Suppressor macrophage treated with lipopolysaccharide for 1 hour (primary cell): ENCODE data around the gene CASP6.

Source experiments
- DNase-seq, 3 donors: peaks; one replicate each; pipeline ENCODE4 v3.0.0-alpha.2; 2020 to 2022

The CASP6 gene

DNA sequence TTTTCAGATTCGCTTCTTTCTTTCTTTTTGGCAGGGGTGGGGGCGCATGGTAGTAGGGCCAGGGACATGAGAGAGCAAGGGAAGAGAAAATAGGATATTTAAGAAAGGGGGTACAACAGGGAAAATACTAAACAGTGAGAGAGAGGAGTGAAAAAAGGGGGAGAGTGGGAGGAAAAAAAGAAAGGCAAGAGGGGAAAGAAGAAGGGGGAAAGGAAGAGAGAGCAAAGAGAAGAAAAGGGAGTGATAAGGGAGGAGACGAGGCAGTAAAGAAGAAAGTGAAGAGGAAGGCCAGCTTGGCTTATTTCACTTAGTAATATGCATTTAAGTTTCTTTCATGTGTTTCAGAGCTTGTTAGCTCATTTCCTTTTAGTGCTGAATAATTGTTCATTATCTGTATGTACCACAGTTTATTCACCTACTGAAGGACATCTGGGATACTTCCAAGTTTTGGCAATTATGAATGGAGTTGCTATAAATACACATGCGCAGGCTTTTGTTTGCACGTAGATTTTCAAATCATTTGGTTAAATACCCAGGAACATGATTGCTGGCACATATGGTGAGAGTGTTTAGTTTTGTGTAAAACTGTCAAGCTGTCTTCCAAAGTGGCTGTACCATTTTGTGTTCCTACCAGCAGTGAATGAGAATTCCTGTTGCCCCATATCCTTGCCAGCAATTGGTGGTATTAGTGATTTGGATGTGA lies 37.3 kb downstream of the CASP6 start:
- no peak for DNase-seq

DNA sequence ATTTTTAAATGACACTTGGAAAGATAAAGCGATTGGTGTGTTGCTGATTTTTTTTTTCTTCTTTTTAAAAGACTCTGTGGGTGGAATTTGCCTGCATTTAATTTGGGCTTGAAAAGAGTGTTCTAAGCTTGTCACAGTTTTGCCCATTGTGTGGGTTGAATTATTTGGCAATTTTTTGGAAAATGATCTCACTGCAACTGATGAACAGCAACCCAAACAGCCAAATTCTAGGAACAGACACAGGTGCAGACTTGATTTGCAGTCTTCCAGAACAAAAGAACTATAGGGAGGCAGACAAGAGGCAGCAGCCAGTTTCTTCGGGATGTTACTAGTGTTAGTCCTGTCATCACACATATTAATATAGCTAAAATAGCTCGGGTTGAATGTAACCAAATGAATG lies 40.5 kb downstream of the CASP6 start:
- DNase-seq, result no peak

DNA sequence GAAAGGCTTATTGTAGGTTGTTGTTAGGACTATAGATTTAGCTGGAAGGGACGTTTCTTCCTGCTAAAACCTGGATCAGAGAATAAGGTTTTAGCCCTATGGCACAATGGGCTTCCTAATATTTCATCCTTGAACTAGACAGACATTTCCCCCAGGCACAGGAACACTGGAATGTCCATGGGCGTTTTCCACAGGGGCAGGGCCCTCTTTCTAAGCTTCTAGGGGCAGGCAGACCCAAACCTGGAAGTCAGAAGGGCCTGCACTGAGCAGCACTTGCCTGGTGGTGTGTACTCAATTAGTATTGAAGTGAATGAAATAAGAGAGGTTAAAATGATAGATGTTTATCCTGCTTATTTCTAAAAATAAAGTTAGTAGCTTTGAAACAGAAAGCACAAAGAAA lies 41.1 kb downstream of the CASP6 start:
- no peak for DNase-seq

DNA sequence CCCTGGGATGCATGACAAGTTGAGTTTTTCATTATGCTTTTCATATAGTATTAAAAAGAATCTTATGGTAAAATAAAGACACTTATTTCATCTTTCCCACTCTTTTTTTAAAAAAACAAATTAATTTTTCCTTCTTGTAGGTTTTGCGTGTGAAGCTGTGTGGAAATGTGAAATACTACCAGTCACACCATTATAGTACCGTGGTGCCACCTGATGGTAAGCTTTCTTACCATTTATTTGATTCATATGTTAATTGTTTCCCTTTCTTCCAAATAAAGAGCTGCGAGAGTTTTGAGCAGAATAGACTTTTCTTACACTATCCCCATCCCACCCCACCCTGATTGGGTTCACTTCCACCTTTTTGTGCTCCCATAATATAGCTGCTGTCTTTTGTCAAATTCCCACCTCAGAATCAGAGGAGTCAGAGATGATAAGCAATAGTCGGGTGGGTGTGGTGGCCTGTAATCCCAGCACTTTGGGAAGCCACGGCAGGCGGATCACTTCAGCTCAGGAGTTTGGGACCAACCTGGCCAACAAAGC lies 44.3 kb downstream of the CASP6 start:
- DNase-seq, result no peak

DNA sequence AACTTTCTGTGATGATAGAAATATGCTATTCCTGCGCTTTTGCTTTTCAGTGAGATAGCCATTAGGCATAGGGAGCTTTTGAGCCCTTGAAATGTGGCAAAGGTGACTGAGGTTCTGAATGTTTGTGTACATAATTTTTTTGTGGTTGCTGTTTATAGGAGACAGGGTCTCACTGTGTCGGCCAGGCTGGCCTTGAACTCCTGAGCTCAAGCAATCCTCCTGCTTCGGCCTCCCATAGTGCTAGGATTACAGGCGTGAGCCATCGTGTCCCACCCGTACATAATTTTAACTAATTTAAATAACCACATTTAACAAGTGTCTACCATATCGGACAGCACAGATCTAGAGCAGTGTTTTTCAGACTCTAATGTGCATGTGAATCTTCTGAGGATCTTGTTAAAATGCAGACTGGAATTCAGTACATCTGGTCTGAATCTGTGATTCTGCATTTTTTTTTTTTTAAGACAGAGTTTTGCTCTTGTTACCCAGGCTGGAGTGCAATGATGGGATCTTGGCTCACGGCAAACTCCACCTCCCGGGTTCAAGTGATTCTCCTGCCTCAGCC lies 45.3 kb downstream of the CASP6 start:
- no peak for DNase-seq

DNA sequence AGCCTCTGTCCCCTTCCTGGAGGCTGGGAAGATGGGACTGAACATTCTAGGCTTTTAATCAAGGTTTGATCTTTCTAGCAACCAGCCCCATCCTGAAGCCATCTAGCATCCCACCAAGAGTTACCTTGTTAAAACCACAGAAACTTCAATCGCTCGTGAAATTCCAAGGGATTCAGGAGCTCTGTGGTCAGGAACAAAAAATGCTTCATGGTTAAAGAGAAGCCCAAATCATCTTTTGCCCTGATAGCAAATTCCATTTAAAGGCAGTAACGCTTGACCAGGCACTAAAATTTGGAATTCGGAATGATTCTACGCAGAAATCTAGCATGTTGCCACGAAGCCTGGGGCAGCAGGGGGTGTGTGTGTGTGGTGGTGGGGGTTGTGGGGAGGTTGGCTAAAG lies 47.8 kb downstream of the CASP6 start:
- no peak for DNase-seq

DNA sequence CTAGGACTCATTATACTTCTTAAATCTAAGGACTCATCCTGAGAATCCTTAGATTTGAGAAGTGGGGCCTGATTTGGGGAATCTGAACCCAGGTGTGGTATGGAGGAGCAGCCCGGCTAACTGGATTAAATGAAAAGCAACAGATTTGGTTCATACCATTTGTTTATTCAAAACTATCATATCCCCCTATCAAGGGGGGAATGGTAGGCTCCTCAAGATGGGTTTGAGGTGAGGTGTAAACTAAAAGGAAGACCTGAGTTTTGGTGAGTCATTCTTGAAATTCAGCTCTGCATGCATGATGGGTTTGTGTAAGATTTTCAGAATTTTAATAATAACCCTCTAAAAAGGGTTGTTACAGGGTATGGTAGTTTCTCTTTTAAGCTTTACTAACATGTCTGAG lies 53.4 kb downstream of the CASP6 start:
- no peak for DNase-seq

DNA sequence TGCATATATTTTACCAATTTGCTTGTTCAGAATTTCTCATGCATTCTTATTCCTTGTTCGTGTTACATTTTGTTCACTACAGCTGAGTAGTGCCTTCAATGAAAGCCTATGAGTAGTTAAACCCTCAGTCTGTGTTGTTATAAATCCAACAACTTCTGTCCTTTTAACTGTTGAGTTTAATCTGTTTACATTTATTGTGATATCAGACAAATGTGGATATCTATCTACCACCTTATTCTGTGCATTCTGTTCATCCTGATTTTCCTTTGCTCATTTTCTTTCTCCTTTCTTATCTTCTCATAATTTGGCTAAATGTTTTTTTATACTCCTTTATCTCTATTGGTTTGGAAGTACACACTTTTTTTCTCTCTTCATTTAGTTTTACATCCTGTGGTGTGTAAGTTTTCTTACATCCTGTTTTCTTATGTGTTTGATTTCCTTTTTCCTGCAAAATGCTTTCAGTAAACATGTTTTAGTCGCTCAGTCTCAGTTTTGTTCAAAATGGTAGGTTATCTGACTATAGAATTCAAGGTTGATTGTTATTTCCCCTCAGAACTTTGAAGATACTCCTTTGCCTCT lies 54.2 kb downstream of the CASP6 start:
- DNase-seq, result no peak

DNA sequence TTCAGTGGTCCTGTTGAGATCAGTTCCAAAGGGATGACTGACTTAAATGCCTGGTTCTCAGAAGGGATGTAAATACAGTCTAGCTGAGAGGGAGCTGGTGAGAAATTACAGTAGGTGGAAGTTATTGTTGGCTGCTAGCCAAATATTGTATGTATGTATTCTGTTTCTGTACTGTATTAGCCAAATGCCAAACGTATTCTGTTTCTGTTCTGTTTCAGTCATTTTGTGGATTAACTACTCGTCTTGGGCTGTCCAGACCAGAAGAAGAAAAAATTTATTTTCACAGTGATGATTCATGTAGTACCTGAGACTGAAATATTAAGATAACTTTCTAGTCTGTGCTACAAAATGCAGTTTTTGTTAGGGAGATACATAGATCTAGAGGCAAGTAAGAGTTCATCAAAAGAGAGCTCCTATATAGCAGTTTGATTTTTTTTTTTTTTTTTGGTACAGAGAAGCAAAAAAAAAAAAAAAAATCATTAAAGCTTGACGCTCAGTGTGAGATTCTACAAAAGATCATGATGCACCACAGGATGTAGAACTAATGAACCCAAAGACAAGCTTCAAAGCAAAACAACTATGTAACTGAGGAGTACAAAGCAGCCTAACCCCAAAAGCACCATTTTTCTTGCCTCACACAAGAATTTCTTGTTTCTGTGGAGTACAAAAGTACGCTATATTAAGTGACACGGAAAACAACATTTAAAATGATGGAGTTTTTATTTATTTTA lies 54.8 kb downstream of the CASP6 start:
- peak in 2 of 3 donors; percentile 9 to 20 for DNase-seq

DNA sequence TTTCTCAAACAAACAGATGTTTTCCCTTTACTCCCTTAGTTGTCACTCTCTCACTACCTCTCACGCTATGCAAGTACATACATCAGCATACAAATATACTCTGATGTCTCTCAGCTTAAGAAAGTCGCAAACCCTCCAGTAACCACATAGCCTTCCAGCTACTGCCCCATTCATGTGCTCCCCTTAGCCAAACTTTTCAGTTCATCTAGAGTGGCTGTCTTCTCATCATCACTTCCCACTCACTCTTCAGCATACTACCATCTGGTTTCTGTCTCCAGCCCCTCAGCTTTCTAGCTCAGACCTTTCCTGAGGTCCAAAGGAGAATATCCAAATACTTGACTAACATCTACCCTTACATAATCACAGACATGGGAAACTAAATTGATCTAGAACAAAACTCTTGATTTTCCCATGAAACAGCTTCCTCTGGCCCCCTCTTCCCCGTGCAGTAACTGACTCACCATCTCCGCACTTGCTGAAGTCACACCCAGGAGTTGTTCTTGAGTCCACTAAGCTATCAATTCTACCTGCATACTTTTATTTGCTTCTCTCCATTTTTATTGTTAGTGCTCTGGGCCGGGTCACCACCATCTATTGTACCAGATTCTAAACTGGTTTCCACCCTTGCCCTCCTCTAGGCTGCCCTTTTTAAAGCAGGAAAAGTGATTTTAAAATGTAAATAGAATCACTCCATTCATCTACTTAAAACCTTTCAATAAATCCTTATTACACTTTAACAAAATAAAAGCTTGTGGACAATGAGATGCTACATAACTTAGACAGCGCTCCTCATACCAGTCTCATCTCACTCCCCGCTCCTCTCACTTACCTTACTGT lies 57.2 kb downstream of the CASP6 start:
- DNase-seq, result no peak

DNA sequence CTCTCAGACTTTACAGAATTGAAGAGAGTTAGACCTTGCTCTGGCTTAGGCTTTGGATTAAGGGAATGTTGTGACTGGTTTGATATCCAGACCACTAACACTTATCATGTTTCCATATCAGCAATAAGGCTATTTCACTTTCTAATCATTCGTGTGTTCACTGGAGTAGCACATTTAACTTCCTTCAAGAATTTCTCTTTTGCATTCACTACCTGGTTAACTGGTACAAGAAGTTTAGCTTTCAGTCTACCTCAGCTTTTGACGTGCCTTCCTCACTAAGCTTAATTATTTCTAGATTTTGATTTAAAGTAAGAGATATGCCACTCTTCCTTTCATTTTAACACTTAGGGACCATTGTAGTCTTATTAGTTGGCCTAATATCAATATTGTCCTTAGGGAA lies 62.6 kb downstream of the CASP6 start:
- DNase-seq, result no peak
